ENCODE data around the gene MMAB.

DNA sequence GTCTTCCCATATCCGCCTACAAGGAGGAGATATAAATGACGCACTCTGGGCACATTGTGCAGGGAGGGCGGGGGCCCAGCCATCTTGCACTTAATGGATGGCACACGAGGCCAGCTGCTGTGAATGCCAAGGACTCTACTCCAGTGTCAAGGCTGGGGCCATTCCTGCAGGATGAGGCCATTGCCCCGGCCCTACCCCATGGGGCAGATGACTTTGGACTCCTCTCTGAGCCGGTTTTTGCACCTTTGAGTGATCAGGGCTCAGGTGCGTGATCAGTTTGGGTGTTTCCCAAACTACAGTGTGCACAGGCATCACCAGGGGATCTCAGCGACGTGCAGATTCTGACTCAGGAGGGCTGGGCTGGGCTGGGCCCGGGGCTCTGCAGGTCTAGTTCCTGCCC, 16.1 kb downstream of the MMAB start:
- TF ChIP-seq EZH2 (IDR thresholded peaks at IDR 0.05; ENCODE audit: insufficient read depth, poor library complexity, severe bottlenecking) (no peak), EZH2phosphoT487 (IDR thresholded peaks at IDR 0.05; ENCODE audit: insufficient read depth, low read depth) (no peak)

Measured in GM23248 (cell line).